ENCODE results near the gene SMR3A.

DNA sequence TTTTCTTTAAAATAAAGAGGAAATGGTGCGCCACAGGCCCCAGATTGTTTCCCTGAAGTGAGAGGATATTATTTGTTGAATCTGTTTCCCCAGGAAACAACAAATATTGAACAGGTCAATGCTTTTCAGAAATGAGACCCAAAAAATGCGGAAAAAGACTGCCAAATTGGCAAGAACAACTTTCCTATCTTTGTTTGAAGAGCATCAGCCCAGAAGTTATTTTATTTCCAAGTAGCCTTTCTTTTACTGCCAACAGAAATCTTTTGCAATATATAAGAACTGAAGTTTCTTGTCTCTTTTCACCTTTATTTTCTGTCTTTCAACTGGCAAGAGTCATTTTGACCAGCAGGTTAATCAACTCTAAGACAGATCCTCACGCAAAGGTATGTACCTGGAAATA is at the start of gene SMR3A:
- no peak for TF ChIP-seq MEF2A (IDR thresholded peaks at IDR 0.05; ENCODE audit: borderline replicate concordance, low read depth)
- no peak for TF ChIP-seq EZH2phosphoT487 (IDR thresholded peaks at IDR 0.05; ENCODE audit: borderline replicate concordance, low read depth)
